Superior temporal gyrus (tissue), 1 donor: ENCODE data around the gene MIGA1.
"Not testable (repeated sequence)": the region's sequence is repeated elsewhere in the genome, so short reads cannot be mapped to it uniquely, and the experiment has no call there.

Experiments
- DNase-seq: peaks from one replicate; pipeline ENCODE4 v3.0.0-alpha.2; 2016; ENCODE audit errors: extremely low spot score

The MIGA1 gene

GRCh38 chr1:77796695-77797405 lies 17.4 kb downstream of the MIGA1 start:
- peak; percentile 90 for DNase-seq

GRCh38 chr1:77797991-77798390 lies 18.5 kb downstream of the MIGA1 start:
- DNase-seq: no peak

DNA sequence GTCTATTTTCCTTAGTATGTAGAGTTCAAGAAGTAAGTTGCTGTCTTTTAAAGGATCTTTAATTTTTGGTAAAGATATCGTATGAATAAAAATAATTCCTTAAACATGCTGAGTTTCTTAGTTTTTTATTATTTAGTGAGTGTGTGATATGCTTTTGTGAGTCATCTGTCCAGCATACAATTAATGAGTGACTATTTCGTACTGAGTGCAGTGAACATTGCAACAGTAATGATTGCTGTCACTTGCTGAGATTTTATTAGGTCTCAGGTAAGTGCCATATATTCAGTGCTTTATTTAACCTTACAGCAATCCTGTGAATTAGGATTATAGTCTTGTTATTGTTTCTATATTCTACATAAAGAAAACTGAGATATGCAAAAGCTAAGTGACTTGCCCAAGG lies 22.6 kb downstream of the MIGA1 start:
- DNase-seq: no peak

DNA sequence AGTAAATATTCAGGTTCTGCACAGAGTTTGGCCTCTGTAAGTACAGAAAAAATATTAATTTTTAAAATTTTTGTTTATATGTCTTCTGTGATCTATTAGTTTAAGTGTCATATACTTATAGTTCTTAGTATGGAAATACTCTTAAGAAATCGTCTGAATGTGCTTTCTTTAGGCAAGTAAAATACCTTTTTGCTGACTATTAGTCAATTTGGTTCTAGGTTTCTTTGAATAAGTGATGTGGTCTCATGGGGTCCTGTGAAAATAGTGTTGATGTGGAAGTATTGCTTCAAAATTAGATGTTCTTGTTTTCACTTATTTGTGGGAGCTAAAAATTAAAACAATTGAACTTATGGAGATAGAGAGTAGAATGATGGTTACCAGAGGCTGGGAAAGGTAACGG lies 23.9 kb downstream of the MIGA1 start:
- DNase-seq: no peak

DNA sequence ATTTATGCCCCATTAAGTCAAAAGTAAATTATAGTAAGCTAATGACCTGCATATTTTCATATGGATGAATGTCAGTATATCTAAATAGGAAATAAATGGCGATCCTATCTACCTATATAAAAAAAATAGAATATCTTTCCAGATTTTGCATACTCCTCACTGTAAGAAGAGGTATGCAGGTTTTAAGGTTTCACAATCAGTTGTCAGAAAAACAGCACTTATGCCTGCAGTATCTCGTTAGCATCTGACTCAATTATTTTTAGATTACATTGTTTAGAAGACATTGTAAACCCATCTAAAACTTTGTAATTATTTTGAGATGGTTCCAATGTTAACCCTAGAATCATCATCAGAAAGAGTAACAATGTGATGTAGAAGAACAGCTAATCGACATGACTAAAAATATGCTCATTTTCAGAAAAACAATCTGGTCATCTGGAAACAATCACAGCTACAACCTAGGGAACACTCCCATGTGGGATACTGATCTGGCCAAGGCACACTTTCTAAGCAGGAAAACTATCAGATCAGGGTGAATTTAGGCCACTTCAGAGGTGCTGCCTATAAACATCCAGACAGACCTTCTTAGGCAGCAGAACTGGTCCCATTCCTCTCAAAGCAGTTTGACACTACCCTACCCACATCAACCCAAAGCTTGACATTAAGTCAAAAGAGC lies 30.5 kb downstream of the MIGA1 start:
- not testable (repeated sequence) for DNase-seq

- not testable (repeated sequence) for DNase-seq
Observed at GRCh38 chr1:77811589-77811988, 32.1 kb downstream of the MIGA1 start.

GRCh38 chr1:77817368-77818209 lies 38.1 kb downstream of the MIGA1 start:
- no peak for DNase-seq

- no peak for DNase-seq
Observed at GRCh38 chr1:77820121-77820520, 40.7 kb downstream of the MIGA1 start.

- no peak for DNase-seq
Observed at GRCh38 chr1:77824079-77824478, 44.6 kb downstream of the MIGA1 start.

- DNase-seq: no peak
Observed at GRCh38 chr1:77824694-77825093, 45.2 kb downstream of the MIGA1 start.

- DNase-seq: peak; percentile 52
Observed at GRCh38 chr1:77825131-77825709, 45.8 kb downstream of the MIGA1 start.

GRCh38 chr1:77826851-77827250 lies 47.4 kb downstream of the MIGA1 start:
- not testable (repeated sequence) for DNase-seq

DNA sequence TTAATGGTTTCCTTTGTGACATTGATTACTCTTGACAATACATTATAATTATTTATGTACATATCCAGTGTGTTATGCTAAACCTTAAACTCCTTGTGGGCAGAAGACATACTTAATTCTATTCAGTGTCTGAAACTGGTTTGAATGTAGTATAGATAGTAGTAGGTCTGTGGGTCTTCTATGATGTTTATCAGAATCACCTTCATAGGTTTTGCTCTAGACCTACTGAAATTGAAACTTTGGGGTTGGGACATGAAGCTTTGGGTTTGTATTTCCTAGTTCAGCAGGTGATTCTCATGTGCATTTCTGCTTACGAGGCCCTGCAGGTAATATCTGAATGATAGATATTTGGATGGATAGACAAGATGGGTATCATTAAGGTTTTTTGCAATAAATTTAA lies 48.6 kb downstream of the MIGA1 start:
- DNase-seq: no peak

- DNase-seq: no peak
Observed at GRCh38 chr1:77829851-77830250, 50.4 kb downstream of the MIGA1 start.

- no peak for DNase-seq
Observed at GRCh38 chr1:77830946-77831345, 51.5 kb downstream of the MIGA1 start.

- DNase-seq: no peak
Observed at GRCh38 chr1:77831566-77831965, 52.1 kb downstream of the MIGA1 start.

GRCh38 chr1:77831976-77832711 lies 52.7 kb downstream of the MIGA1 start:
- no peak for DNase-seq

DNA sequence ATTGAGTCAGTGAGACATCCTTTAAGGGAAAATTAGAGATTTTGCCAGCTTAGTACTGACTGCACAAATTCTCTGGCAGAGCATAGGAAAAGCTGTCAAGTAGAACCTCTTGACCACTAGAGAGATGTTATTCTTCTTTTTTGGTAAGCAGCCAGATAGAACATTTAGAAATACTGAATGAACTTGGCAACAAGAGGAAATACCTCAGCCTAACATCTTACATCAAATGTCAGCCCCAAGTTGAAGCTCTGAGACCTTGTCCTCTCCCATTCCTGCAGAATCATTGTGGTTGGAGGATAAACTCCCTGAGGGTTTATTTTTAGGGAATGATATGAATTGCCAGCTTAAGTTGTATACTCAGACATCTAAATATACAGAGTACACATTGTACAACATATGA lies 53.5 kb downstream of the MIGA1 start:
- DNase-seq: peak; percentile 71

- no peak for DNase-seq
Observed at GRCh38 chr1:77833521-77834100, 54.2 kb downstream of the MIGA1 start.

- DNase-seq: peak; percentile 66
Observed at GRCh38 chr1:77834771-77835334, 55.4 kb downstream of the MIGA1 start.

DNA sequence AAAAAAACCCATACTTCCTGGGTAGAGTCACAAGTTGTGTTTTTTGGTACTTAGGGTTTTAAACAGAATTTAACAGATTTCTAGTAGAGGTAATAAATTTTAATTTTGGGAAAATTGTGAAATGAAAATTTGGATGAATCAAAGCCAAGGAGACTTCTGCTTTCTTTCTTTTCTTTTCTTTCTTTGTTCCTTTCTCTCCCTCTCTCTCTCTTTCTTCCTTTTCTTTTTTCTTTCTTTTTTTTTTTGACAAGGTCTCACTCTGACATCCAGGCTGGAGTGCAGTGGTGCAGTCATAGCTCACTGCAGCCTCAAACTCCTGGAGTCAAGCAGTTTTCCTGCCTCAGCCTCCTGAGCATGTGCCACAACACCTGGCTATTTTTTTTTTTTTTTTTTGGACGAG lies 62.1 kb downstream of the MIGA1 start:
- DNase-seq: no peak
